Stimulated activated CD4-positive, alpha-beta T cell treated with anti-CD3 and anti-CD28 coated beads, Interleukin-15, amount 100 ng/mL, for 1 hour (primary cell): ENCODE measurements around the gene RAD51B.

Experiments
- DNase-seq, 2 donors: peaks; one replicate each; pipeline ENCODE4 v3.0.0-alpha.2; 2020; ENCODE audit warnings: low read depth in 1 of 2, low spot score in 1 of 2

The RAD51B gene

GRCh38 chr14:68263563-68264259 is 444.1 kb downstream of the RAD51B start:
- no peak for DNase-seq

- DNase-seq: no peak
These were observed 444.6 kb downstream of the RAD51B start for GRCh38 chr14:68264260-68264569.

GRCh38 chr14:68266998-68267397 is 447.4 kb downstream of the RAD51B start:
- DNase-seq: no peak

GRCh38 chr14:68268197-68268596 is 448.6 kb downstream of the RAD51B start:
- no peak for DNase-seq

GRCh38 chr14:68268719-68269118 is 449.1 kb downstream of the RAD51B start:
- no peak for DNase-seq

- DNase-seq: no peak
These were observed 449.8 kb downstream of the RAD51B start for GRCh38 chr14:68269136-68269927.

- DNase-seq: no peak
These were observed 450.8 kb downstream of the RAD51B start for GRCh38 chr14:68270342-68270741.

GRCh38 chr14:68271913-68272391 is 452.4 kb downstream of the RAD51B start:
- no peak for DNase-seq

GRCh38 chr14:68273413-68273812 is 453.8 kb downstream of the RAD51B start:
- no peak for DNase-seq

- no peak for DNase-seq
These were observed 455.1 kb downstream of the RAD51B start for GRCh38 chr14:68274725-68275124.

GRCh38 chr14:68278576-68279436 is 459.2 kb downstream of the RAD51B start:
- DNase-seq: no peak

GRCh38 chr14:68279437-68279720 is 459.8 kb downstream of the RAD51B start:
- no peak for DNase-seq

GRCh38 chr14:68279777-68280233 is 460.2 kb downstream of the RAD51B start:
- DNase-seq: no peak

GRCh38 chr14:68281497-68281896 is 461.9 kb downstream of the RAD51B start:
- DNase-seq: no peak

GRCh38 chr14:68282479-68283377 is 463.1 kb downstream of the RAD51B start:
- no peak for DNase-seq

- DNase-seq: peak; percentile 13 to 32
These were observed 464.0 kb downstream of the RAD51B start for GRCh38 chr14:68283378-68284123.

GRCh38 chr14:68284333-68284732 is 464.8 kb downstream of the RAD51B start:
- DNase-seq: no peak

- DNase-seq: no peak
These were observed 465.3 kb downstream of the RAD51B start for GRCh38 chr14:68284834-68285233.

- peak; percentile 22 to 28 for DNase-seq
These were observed 466.0 kb downstream of the RAD51B start for GRCh38 chr14:68285421-68286179.
